Ishikawa (cell line): ENCODE measurements around the gene MACROD2.

Experiments
- NFIC ChIP-seq: IDR thresholded peaks from 2 replicates; pipeline ENCODE4 v1.6.1; 2012
- RAD21 ChIP-seq: IDR thresholded peaks from 2 replicates; pipeline ENCODE4 v1.6.1; 2012; ENCODE audit warnings: low read depth

DNA sequence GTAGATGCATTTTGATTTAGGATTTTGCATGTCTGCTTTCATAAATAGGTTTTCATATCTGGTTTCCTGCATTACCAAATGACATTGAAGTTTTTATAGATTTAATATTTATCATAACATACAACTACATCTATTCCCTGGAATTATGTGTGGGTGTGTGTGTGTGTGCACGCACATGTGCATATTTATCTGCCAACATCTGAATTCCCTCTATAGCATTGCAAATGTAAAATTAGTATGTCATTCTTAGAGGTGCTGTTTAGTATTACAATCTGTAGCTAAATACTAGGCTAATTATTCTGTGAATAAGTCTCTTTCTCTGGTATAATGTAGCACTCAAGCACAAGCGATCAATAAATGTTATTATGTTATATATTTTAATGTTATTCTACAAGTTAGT is 820.0 kb downstream of the MACROD2 start:
- no peak for TF ChIP-seq RAD21
- TF ChIP-seq NFIC: no peak
